CD8-positive, alpha-beta memory T cell (primary cell): ENCODE data around the gene DAP. TPM values are rescaled to one million over a fixed set of nuclear protein-coding genes. Genes with fewer than 3 reads are reported as not detected.
"Not testable (repeated sequence)": the region's sequence is repeated elsewhere in the genome, so short reads cannot be mapped to it uniquely, and the experiment has no call there.

ENCODE experiments used
- CTCF ChIA-PET: fragments of 350-600 bp; sonication (Branson Sonifier 250); formaldehyde crosslinking; loops from one replicate; lab custom pipeline; 2021; ENCODE audit warnings: antibody characterized with exemption; lab: Charles Lee
- POLR2A ChIA-PET: fragments of 350-600 bp; sonication (Branson Sonifier 250); formaldehyde crosslinking; loops from one replicate; lab custom pipeline; 2021; ENCODE audit warnings: antibody characterized with exemption; lab: Charles Lee
- DNase-seq, 5 donors: peaks; one replicate each; pipeline versions ENCODE4 v3.0.0 to v3.0.0-alpha.2; 2020 to 2022; ENCODE audit warnings: mixed read lengths in 1 of 5
- H3K27ac ChIP-seq: one replicate; pipeline ENCODE4 v1.7.0; 2013; ENCODE audit warnings: low read depth, mild to moderate bottlenecking, low read length, moderate library complexity
- H3K27me3 ChIP-seq: 2 replicates; pipeline ENCODE4 v1.7.0; 2013; ENCODE audit warnings: low read length, mild to moderate bottlenecking; ENCODE audit not compliant: insufficient read depth, poor library complexity, severe bottlenecking
- H3K36me3 ChIP-seq: 2 replicates; pipeline ENCODE4 v1.7.0; 2013; ENCODE audit warnings: mild to moderate bottlenecking, low read length, moderate library complexity; ENCODE audit not compliant: insufficient read depth
- H3K4me1 ChIP-seq: 2 replicates; pipeline ENCODE4 v1.7.0; 2013; ENCODE audit warnings: mild to moderate bottlenecking, low read length, moderate library complexity; ENCODE audit not compliant: insufficient read depth
- H3K4me3 ChIP-seq: 2 replicates; pipeline ENCODE4 v1.7.0; 2013; ENCODE audit warnings: mild to moderate bottlenecking, low read length
- H3K9me3 ChIP-seq: 2 replicates; pipeline ENCODE4 v1.7.0; 2013; ENCODE audit warnings: mild to moderate bottlenecking, low read length
- H3K27ac Mint-ChIP-seq, 8 donors: one replicate each; pipeline ENCODE4 v1.8.0; 2020 to 2021; ENCODE audit warnings: mixed read lengths in 8 of 8, mild to moderate bottlenecking in 6 of 8, inconsistent platforms in 3 of 8, moderate library complexity in 3 of 8
- H3K27me3 Mint-ChIP-seq, 2 donors: one replicate each; pipeline ENCODE4 v1.8.0; 2020 to 2021; ENCODE audit warnings: mixed read lengths in 2 of 2, mild to moderate bottlenecking in 1 of 2, moderate library complexity in 1 of 2
- H3K36me3 Mint-ChIP-seq, 3 donors: one replicate each; pipeline ENCODE4 v1.8.0; 2020 to 2021; ENCODE audit warnings: mixed read lengths in 3 of 3, inconsistent platforms in 1 of 3, mild to moderate bottlenecking in 1 of 3
- H3K4me1 Mint-ChIP-seq, 3 donors: one replicate each; pipeline ENCODE4 v1.8.0; 2020 to 2021; ENCODE audit warnings: mixed read lengths in 3 of 3, inconsistent platforms in 1 of 3, mild to moderate bottlenecking in 1 of 3
- H3K4me3 Mint-ChIP-seq, 7 donors: one replicate each; pipeline ENCODE4 v1.8.0; 2020 to 2021; ENCODE audit warnings: mixed read lengths in 7 of 7, mild to moderate bottlenecking in 6 of 7, moderate library complexity in 4 of 7, inconsistent platforms in 2 of 7
- H3K9me3 Mint-ChIP-seq, 5 donors: one replicate each; pipeline ENCODE4 v1.8.0; 2020 to 2022; ENCODE audit warnings: mixed read lengths in 5 of 5, mild to moderate bottlenecking in 3 of 5, moderate library complexity in 2 of 5, inconsistent platforms in 1 of 5
- polyA plus RNA-seq: library from polyadenylated mRNA; unstranded; fragments of 300-500 nt; fragmentation: Illumina TruSeq; gene quantifications from one replicate; pipeline ENCODE4 v1.2.3, GENCODE V29; 2021
- total RNA-seq, 2 experiments: library from RNA; stranded (reverse); gene quantifications; one replicate each; pipeline ENCODE4 v1.2.3, GENCODE V29; 2021

Gene DAP
- total and polyA plus RNA-seq, 3 experiments from 2014 or later: 60.0 to 73.7 (median 61.5) TPM

GRCh38 chr5:10635257-10635866 lies 125.7 kb downstream of the DAP start:
- H3K4me3 Mint-ChIP-seq: peak overlapping the region in 6 of 7 donors; percentile 55 to 72 (median 62)

GRCh38 chr5:10634562-10634961 lies 126.5 kb downstream of the DAP start:
- Histone ChIP-seq H3K4me3 (no peak overlapping the region), H3K36me3 (no peaks in the 10 kb centered on the region), H3K9me3 (no peaks in the 10 kb centered on the region), H3K4me1 (peaks cover 34% of the 10 kb centered on the region), H3K27ac (no peak overlapping the region), H3K27me3 (no peaks in the 10 kb centered on the region)
- peak overlapping the region in 3 of 7 donors; percentile 63 to 78 (median 74) for H3K4me3 Mint-ChIP-seq
- DNase-seq: no peak
- peak overlapping the region in 7 of 8 donors; percentile 30 to 98 (median 78) for H3K27ac Mint-ChIP-seq
- ChIA-PET CTCF (interaction anchor here (1.0 to 2.1 kb wide), 2 partner anchors 181 to 350 kb away, joined by 4 to 9 read pairs; no protein-coding TSS in a partner anchor), POLR2A (no interaction called here)
- H3K9me3 Mint-ChIP-seq: peaks cover 0 to 8% (median 0%) of the 10 kb centered on the region in 5 donors
- peaks cover 0 to 3% (median 0%) of the 10 kb centered on the region in 3 donors for H3K36me3 Mint-ChIP-seq
- peaks cover under 1 to 5% of the 10 kb centered on the region in 2 donors for H3K27me3 Mint-ChIP-seq
- H3K4me1 Mint-ChIP-seq: peaks cover 40 to 58% (median 55%) of the 10 kb centered on the region in 3 donors

More at GRCh38 chr5:10635257-10635866, 125.7 kb downstream of the DAP start:
- peaks cover 40 to 58% (median 55%) of the 10 kb centered on the region in 3 donors for H3K4me1 Mint-ChIP-seq
- peaks cover 0 to 8% (median 1%) of the 10 kb centered on the region in 3 donors for H3K36me3 Mint-ChIP-seq
- DNase-seq: peak in 3 of 5 donors; percentile 13 to 64 (median 16)
- H3K27me3 ChIP-seq: no peaks in the 10 kb centered on the region
- peak overlapping the region in 7 of 8 donors; percentile 30 to 93 (median 81) for H3K27ac Mint-ChIP-seq
- POLR2A ChIA-PET: no interaction called here
- H3K4me1 ChIP-seq: peaks cover 34% of the 10 kb centered on the region
- no peaks in the 10 kb centered on the region for H3K36me3 ChIP-seq
- peaks cover 0 to 13% (median 6%) of the 10 kb centered on the region in 5 donors for H3K9me3 Mint-ChIP-seq
- H3K27ac ChIP-seq: no peak overlapping the region
- no peak overlapping the region for H3K4me3 ChIP-seq
- no peaks in the 10 kb centered on the region for H3K9me3 ChIP-seq
- H3K27me3 Mint-ChIP-seq: peaks cover 0 to 5% of the 10 kb centered on the region in 2 donors
- CTCF ChIA-PET: interaction anchor here (1.0 to 2.1 kb wide), 2 partner anchors 181 to 351 kb away, joined by 4 to 9 read pairs; no protein-coding TSS in a partner anchor

GRCh38 chr5:10634050-10634449 lies 127.0 kb downstream of the DAP start:
- H3K36me3 Mint-ChIP-seq: peaks cover 0 to 3% (median 0%) of the 10 kb centered on the region in 3 donors
- H3K27me3 Mint-ChIP-seq: peaks cover 4 to 8% of the 10 kb centered on the region in 2 donors
- ChIA-PET POLR2A (interaction anchor here (1.0 kb wide), 1 partner anchor 127 kb away, joined by 3 read pairs; no protein-coding TSS in a partner anchor), CTCF (interaction anchor here (1.0 to 2.1 kb wide), 2 partner anchors 180 to 350 kb away, joined by 4 to 9 read pairs; no protein-coding TSS in a partner anchor)
- peak overlapping the region in 7 of 8 donors; percentile 72 to 98 (median 89) for H3K27ac Mint-ChIP-seq
- H3K9me3 Mint-ChIP-seq: peaks cover 0 to 8% (median 0%) of the 10 kb centered on the region in 5 donors
- Histone ChIP-seq H3K4me1 (peaks cover 34% of the 10 kb centered on the region), H3K27me3 (no peaks in the 10 kb centered on the region), H3K9me3 (no peaks in the 10 kb centered on the region), H3K4me3 (no peak overlapping the region), H3K27ac (no peak overlapping the region), H3K36me3 (no peaks in the 10 kb centered on the region)
- DNase-seq: no peak
- H3K4me1 Mint-ChIP-seq: peaks cover 40 to 58% (median 55%) of the 10 kb centered on the region in 3 donors
- H3K4me3 Mint-ChIP-seq: peak overlapping the region in 6 of 7 donors; percentile 55 to 91 (median 78)

GRCh38 chr5:10633271-10634049 lies 127.6 kb downstream of the DAP start:
- H3K27ac ChIP-seq: peak overlapping the region; percentile 9
- ChIA-PET CTCF (interaction anchor here (2.1 kb wide), 1 partner anchor 349 kb away, joined by 9 read pairs; no protein-coding TSS in a partner anchor), POLR2A (interaction anchor here (1.0 kb wide), 1 partner anchor 127 kb away, joined by 3 read pairs; no protein-coding TSS in a partner anchor)
- peaks cover 34% of the 10 kb centered on the region for H3K4me1 ChIP-seq
- peak in 4 of 5 donors; percentile 21 to 72 (median 31) for DNase-seq
- no peaks in the 10 kb centered on the region for H3K9me3 ChIP-seq
- H3K27me3 Mint-ChIP-seq: peaks cover 4 to 8% of the 10 kb centered on the region in 2 donors
- H3K9me3 Mint-ChIP-seq: peaks cover 0 to 3% (median 0%) of the 10 kb centered on the region in 5 donors
- peaks cover 40 to 58% (median 55%) of the 10 kb centered on the region in 3 donors for H3K4me1 Mint-ChIP-seq
- no peaks in the 10 kb centered on the region for H3K27me3 ChIP-seq
- no peak overlapping the region for H3K4me3 ChIP-seq
- peak overlapping the region in 6 of 7 donors; percentile 55 to 91 (median 78) for H3K4me3 Mint-ChIP-seq
- H3K36me3 ChIP-seq: no peaks in the 10 kb centered on the region
- H3K36me3 Mint-ChIP-seq: peaks cover 0 to under 1% (median 0%) of the 10 kb centered on the region in 3 donors
- peak overlapping the region in 7 of 8 donors; percentile 72 to 98 (median 89) for H3K27ac Mint-ChIP-seq

- no peaks in the 10 kb centered on the region for H3K9me3 Mint-ChIP-seq
- peaks cover 40% of the 10 kb centered on the region for H3K4me1 ChIP-seq
- H3K27ac ChIP-seq: no peak overlapping the region
- CTCF ChIA-PET: interaction anchor here (0.7 to 0.9 kb wide), 2 partner anchors 181 to 348 kb away, joined by 3 to 4 read pairs; no protein-coding TSS in a partner anchor
- DNase-seq: peak in 2 of 5 donors; percentile 10 to 23
- H3K4me1 Mint-ChIP-seq: peaks cover 47 to 66% (median 63%) of the 10 kb centered on the region in 3 donors
- no peaks in the 10 kb centered on the region for H3K36me3 Mint-ChIP-seq
- no peaks in the 10 kb centered on the region for H3K27me3 ChIP-seq
- POLR2A ChIA-PET: no interaction called here
- H3K4me3 Mint-ChIP-seq: peak overlapping the region in 6 of 7 donors; percentile 63 to 89 (median 72)
- H3K27me3 Mint-ChIP-seq: peaks cover 4 to 8% of the 10 kb centered on the region in 2 donors
- no peaks in the 10 kb centered on the region for H3K9me3 ChIP-seq
- H3K4me3 ChIP-seq: no peak overlapping the region
- H3K36me3 ChIP-seq: no peaks in the 10 kb centered on the region
- peak overlapping the region in 5 of 8 donors; percentile 3 to 96 (median 54) for H3K27ac Mint-ChIP-seq
These were observed 128.8 kb downstream of the DAP start for GRCh38 chr5:10632110-10632761.

- Histone ChIP-seq H3K4me3 (no peak overlapping the region), H3K27me3 (no peaks in the 10 kb centered on the region), H3K9me3 (no peaks in the 10 kb centered on the region), H3K27ac (no peak overlapping the region), H3K4me1 (peaks cover 42% of the 10 kb centered on the region), H3K36me3 (no peaks in the 10 kb centered on the region)
- no peaks in the 10 kb centered on the region for H3K9me3 Mint-ChIP-seq
- peaks cover 48 to 63% (median 60%) of the 10 kb centered on the region in 3 donors for H3K4me1 Mint-ChIP-seq
- no peak for DNase-seq
- peak overlapping the region in 3 of 8 donors; percentile 52 to 96 (median 77) for H3K27ac Mint-ChIP-seq
- ChIA-PET CTCF (no interaction called here), POLR2A (no interaction called here)
- no peaks in the 10 kb centered on the region for H3K36me3 Mint-ChIP-seq
- peaks cover 4 to 8% of the 10 kb centered on the region in 2 donors for H3K27me3 Mint-ChIP-seq
- peak overlapping the region in 6 of 7 donors; percentile 63 to 89 (median 72) for H3K4me3 Mint-ChIP-seq
These were observed 129.6 kb downstream of the DAP start for GRCh38 chr5:10631316-10631996.

- DNase-seq, H3K36me3 ChIP-seq, H3K36me3 Mint-ChIP-seq, H3K27me3 Mint-ChIP-seq, POLR2A ChIA-PET, H3K27ac ChIP-seq, H3K9me3 ChIP-seq, H3K27me3 ChIP-seq, H3K9me3 Mint-ChIP-seq, H3K4me3 ChIP-seq: not testable (repeated sequence)
- Mint-ChIP-seq H3K4me3 (peak overlapping the region in 1 of 7 donors; percentile 56), H3K27ac (peak overlapping the region in 3 of 8 donors; percentile 49 to 96 (median 52)), H3K4me1 (peaks cover 48 to 57% (median 55%) of the 10 kb centered on the region in 3 donors)
- CTCF ChIA-PET: interaction anchor here (4.8 kb wide), 1 partner anchor 346 kb away, joined by 101 read pairs; no protein-coding TSS in a partner anchor
- H3K4me1 ChIP-seq: peaks cover 41% of the 10 kb centered on the region
These were observed 130.3 kb downstream of the DAP start for GRCh38 chr5:10630744-10631143.
